Amniotic epithelial cell (primary cell): ENCODE measurements around the gene PCBP3.
"Not testable (repeated sequence)": the region's sequence is repeated elsewhere in the genome, so short reads cannot be mapped to it uniquely, and the experiment has no call there.

Experiments
- DNase-seq: peaks from one replicate; pipeline ENCODE4 v3.0.0-alpha.2; 2010; ENCODE audit warnings: low read depth

PCBP3 gene

GRCh38 chr21:45788198-45788597 lies 144.7 kb downstream of the PCBP3 start:
- DNase-seq: no peak

DNA sequence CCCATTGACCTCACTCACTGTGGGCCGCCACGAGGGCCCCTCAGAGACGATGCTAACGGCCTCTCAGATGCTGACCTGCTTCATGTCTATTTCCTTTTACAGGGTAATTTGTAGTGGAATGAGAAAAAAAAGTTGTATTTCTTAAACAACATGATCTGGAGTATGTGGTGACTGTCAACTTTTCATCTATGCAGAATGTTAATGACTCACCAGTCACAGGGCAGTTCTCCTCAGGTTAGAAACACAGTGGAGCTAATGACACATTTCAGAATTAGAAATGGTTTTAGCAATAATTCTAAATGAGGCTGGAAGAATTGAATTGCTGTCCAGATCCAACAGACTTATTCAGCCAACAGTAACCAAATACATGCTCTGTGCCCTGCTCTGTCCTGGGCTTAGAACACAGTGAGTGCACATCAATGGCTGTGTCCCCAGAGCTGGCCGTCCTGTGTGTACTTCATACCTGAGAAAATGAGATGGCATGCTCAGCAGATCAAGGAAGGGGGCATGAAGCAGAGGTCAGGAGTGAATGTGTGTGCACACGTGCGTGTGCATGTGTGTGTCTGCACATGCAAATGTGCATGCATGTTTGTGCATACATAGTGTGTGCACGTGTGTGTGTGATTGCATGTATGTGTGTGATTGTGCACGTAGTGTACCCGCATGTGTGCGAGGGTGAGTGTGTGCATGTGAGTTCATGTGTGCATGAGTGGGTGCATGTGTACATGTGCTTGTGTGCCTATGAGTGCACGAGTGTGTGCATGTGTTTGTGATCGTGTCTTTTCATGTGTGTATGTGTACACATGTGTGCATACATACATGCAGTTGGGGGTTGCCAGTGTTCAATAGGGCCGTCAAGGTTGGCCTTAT lies 145.3 kb downstream of the PCBP3 start:
- peak; percentile 9 for DNase-seq

DNA sequence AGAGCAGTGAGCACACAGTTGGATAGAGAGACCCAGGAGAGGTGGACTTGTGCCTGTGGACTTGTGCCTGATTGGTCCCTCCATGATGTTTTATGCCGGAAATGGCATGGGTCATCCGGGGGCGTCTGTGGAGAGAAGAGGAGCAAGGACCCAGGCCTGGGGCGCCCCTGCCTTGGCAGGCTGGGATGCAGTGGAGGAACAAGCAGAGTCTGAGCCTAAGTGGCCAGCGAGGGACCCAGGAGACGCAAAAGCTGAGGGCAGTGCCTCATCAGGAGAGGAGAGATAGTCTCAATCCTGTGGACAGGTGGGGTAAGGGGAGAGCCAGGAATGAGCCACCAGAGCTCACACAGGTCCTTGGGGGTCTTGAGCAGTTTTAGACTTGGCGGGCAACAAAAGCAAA lies 146.9 kb downstream of the PCBP3 start:
- no peak for DNase-seq

GRCh38 chr21:45791562-45792418 lies 148.3 kb downstream of the PCBP3 start:
- no peak for DNase-seq

- DNase-seq: no peak
Measured at GRCh38 chr21:45792682-45793383, 149.3 kb downstream of the PCBP3 start.

GRCh38 chr21:45794027-45794426 lies 150.5 kb downstream of the PCBP3 start:
- DNase-seq: no peak

DNA sequence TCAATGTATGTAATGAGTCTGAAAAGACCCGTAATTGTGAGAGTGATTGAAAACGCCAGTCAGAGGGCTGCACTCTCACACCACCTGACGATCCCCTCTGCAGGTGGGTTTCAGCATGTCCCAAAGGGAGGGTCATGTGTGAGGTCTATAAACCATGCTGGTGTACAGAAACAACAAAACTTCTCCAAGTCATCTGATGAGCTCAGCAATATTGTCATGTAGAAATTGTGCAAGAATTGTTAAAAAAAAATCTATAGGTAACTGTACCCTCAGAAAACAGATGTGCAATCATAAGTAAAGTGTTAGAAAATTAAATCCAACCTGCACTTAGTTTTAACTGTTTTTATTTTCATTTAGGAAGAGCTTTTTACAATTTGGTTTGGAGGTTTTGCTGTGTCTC lies 152.5 kb downstream of the PCBP3 start:
- DNase-seq: no peak

GRCh38 chr21:45797338-45797737 lies 153.8 kb downstream of the PCBP3 start:
- DNase-seq: no peak

- DNase-seq: no peak
Measured at GRCh38 chr21:45799765-45800338, 156.3 kb downstream of the PCBP3 start.

DNA sequence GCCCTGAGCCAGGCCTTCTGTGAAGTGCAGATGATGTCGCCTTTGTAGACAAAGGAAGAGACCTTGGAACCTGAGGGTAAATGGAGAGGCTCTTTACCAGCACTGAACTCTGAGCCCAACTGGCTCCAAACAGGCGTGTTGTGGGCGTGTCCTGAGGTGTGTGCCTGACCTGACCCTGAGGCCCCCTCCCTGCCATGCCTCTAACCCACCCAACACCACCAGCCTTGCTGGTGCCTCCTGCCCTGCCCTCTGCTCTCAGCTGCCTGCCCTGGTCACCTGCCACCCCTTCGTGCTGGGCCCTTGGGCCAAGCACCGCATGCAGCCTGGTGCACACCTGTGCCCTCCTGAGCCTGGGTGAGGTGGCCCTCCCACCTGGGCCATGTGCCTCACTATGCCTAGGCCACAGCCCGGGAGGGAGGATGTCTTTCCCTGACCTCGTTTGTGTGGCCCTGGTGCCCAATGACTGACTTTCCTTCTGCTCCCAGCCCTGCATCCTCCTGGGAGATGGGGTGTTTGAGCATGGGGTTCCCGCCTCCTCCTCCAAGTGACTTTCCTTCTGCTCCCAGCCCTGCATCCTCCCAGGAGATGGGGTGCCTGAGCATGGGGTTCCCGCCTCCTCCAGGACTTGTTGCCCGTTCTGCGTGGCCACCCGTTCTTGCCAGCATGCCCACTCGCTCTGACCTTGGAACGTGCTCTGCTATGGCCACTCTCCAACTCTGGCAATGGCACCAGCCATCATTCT lies 157.0 kb downstream of the PCBP3 start:
- DNase-seq: no peak

- DNase-seq: no peak
Measured at GRCh38 chr21:45801129-45801964, 157.8 kb downstream of the PCBP3 start.

DNA sequence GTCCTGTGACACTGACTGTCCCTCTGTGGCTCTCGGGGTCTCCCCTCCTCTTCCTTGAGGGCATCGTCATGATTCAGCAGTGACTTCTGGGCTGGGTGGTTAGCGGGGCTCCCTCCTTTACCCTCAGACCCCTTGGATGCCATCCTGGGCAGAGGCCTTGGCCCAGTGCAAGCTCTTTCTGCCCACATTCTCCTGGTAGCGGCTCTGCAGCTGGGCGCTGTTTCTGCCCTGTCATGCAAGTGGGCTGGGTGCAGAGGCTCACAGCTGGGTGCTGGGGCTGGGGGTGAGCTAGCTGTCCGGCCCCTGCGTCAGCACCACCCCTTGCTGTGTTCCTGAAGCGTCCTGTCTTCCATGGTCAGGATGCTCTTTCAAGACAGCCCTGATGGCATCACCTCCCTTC lies 158.5 kb downstream of the PCBP3 start:
- no peak for DNase-seq

DNA sequence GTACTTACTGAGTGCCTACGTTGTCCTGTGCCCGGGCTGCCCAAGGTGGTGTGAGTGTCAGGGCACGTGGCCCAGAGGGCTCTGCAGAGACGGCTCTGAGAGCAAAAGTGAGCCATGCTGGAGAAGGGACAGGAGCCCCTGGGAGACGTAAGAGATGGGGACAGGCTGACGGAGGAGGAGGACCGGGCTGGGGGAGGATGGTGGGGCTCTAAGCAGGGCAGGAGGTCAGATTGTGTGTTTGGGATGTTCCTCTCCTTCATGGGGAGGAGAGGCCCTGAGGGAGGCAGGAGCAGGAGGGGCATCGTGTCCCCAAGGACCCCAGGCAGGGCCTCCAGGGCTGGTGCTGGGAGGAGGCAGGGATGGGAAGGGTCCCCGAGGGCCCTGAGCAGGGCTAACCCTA lies 158.9 kb downstream of the PCBP3 start:
- no peak for DNase-seq

- no peak for DNase-seq
Measured at GRCh38 chr21:45802956-45803617, 159.6 kb downstream of the PCBP3 start.

- no peak for DNase-seq
Measured at GRCh38 chr21:45803618-45804340, 160.3 kb downstream of the PCBP3 start.

- no peak for DNase-seq
Measured at GRCh38 chr21:45804809-45805313, 161.3 kb downstream of the PCBP3 start.

DNA sequence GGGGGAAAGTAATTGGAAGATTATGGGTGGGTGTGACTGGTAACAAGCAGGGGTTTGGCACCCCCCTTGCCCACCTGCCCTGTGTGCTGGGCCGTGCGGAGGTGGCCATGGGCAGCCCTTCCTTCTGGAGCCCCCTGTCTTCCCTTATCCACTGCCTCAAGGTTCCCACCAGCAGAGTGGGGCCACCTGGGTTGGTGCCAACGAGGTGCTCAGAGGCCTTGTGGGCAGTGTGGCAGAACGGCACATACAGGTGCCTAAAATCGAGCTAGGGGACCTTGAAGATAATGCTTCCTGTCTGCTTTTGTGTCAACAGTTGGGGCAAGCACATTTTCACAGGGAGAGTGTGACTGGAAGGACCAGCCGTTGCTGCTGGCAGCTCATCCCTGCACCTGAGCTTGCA lies 161.8 kb downstream of the PCBP3 start:
- DNase-seq: no peak

- DNase-seq: no peak
Measured at GRCh38 chr21:45806042-45806441, 162.5 kb downstream of the PCBP3 start.

GRCh38 chr21:45808663-45809062 lies 165.1 kb downstream of the PCBP3 start:
- DNase-seq: not testable (repeated sequence)
